Subcutaneous adipose tissue (tissue), 4 donors: ENCODE measurements around the gene SLIT1. TPM values are rescaled to one million over a fixed set of nuclear protein-coding genes. Genes with fewer than 3 reads are reported as not detected.

Experiments used
- CTCF ChIP-seq: fragments of 450-650 bp; IDR thresholded peaks from one replicate; pipeline ENCODE4 v1.5.1; 2016; ENCODE audit warnings: low read depth, mild to moderate bottlenecking, control low read depth, antibody characterized with exemption, moderate library complexity
- total RNA-seq, 4 donors: library from RNA; depleted of rRNA; stranded (reverse); fragments of >200 nt; gene quantifications; one replicate each; pipeline ENCODE4 v1.1.0, GENCODE V29; 2016

The SLIT1 gene
- total RNA-seq, 4 donors from 2014 or later = 0.19 to 0.44 (median 0.33) TPM; not detected in 1

GRCh38 chr10:97056003-97056630, 129.6 kb downstream of the SLIT1 start:
- no peak for TF ChIP-seq CTCF

- no peak for TF ChIP-seq CTCF
These were observed 132.5 kb downstream of the SLIT1 start for GRCh38 chr10:97053276-97053675.

- TF ChIP-seq CTCF = no peak
These were observed 134.7 kb downstream of the SLIT1 start for GRCh38 chr10:97050956-97051496.

GRCh38 chr10:97050205-97050745, 135.5 kb downstream of the SLIT1 start:
- no peak for TF ChIP-seq CTCF

GRCh38 chr10:97049670-97050069, 136.1 kb downstream of the SLIT1 start:
- no peak for TF ChIP-seq CTCF

GRCh38 chr10:97048649-97049427, 136.9 kb downstream of the SLIT1 start:
- TF ChIP-seq CTCF = no peak

- TF ChIP-seq CTCF = no peak
These were observed 138.0 kb downstream of the SLIT1 start for GRCh38 chr10:97047788-97048187.
